Right lobe of liver (tissue), 6 donors: ENCODE data around the gene EVA1A. TPM values are rescaled to one million over a fixed set of nuclear protein-coding genes. Genes with fewer than 3 reads are reported as not detected.
"Not testable (repeated sequence)": the region's sequence is repeated elsewhere in the genome, so short reads cannot be mapped to it uniquely, and the experiment has no call there.

Source experiments
- ATAC-seq, 4 donors: fragments of 200-7000 bp; cut with Tn5 transposase; one replicate each; pipeline ENCODE4 v1.9.1; 2020; ENCODE audit warnings: mild to moderate bottlenecking in 4 of 4, moderate library complexity in 4 of 4
- DNase-seq, 3 donors: peaks; one replicate each; pipeline ENCODE4 v3.0.0-alpha.2; 2020
- H3K27ac ChIP-seq, 3 donors: fragments of 200-600 bp; one replicate each; pipeline ENCODE4 v1.8.0; 2022
- H3K27me3 ChIP-seq, 2 donors: fragments of 200-600 bp; one replicate each; pipeline ENCODE4 v1.8.0; 2022
- H3K36me3 ChIP-seq, 4 donors: fragments of 200-600 bp; sonication (generic) in 1 of 4; one replicate each; pipeline versions ENCODE4 v1.5.1 to v1.8.0; 2017 to 2022; ENCODE audit warnings: control low read depth in 1 of 4
- H3K4me1 ChIP-seq, 4 donors: fragments of 200-600 bp; sonication (generic) in 1 of 4; one replicate each; pipeline versions ENCODE4 v1.5.1 to v1.8.0; 2017 to 2022; ENCODE audit warnings: control low read depth in 1 of 4
- H3K4me3 ChIP-seq, 3 donors: fragments of 200-600 bp; one replicate each; pipeline ENCODE4 v1.8.0; 2022
- H3K9me3 ChIP-seq, 4 donors: fragments of 200-600 bp; sonication (generic) in 1 of 4; one replicate each; pipeline versions ENCODE4 v1.5.1 to v1.8.0; 2017 to 2022; ENCODE audit warnings: control low read depth in 1 of 4
- CTCF ChIP-seq, 4 donors: fragments of 200-600 bp in 3 of 4; fragments of 450-650 bp in 1 of 4; IDR thresholded peaks; one replicate each; pipeline versions ENCODE4 v1.5.1 to v1.8.0; 2016 to 2022; ENCODE audit warnings: antibody characterized with exemption in 4 of 4, mild to moderate bottlenecking in 2 of 4
- POLR2A ChIP-seq: fragments of 450-650 bp; IDR thresholded peaks from one replicate; pipeline ENCODE4 v1.6.1; 2017; ENCODE audit warnings: antibody characterized with exemption, mild to moderate bottlenecking
- WGBS: methylation state at CpG from one replicate; pipeline ENCODE4 v1.1.6; 2018; ENCODE audit warnings: low coverage, low lambda C conversion rate; ENCODE audit not compliant: insufficient coverage; ENCODE audit errors: missing lambda C conversion rate; 5-methylcytosine and 5-hydroxymethylcytosine counted together
- intact Hi-C, 2 donors: fragments of 100-400 bp; cut with DNase I; formaldehyde crosslinking; loops; one replicate each; pipeline versions ENCODE4 v1.11.2 to v1.14.1; 2022
- total RNA-seq, 6 experiments: library from RNA; depleted of rRNA in 2 of 6; stranded (reverse); fragments of >200 nt in 2 of 6; fragmentation: NEBNext Ultra II Directional in 3 of 6; extraction: Animal tissue kit (Norgen Biotek cat#: 25700) in 3 of 6; gene quantifications; one replicate each; pipeline versions ENCODE4 v1.1.0 to v1.2.4, GENCODE V29; 2016 to 2023
- donor health status: DM: no; HTN: yes; CAD: no.
- donor health status: DM: no; HTN: no; CAD: no.
- donor health status: DM: no; HTN: no; CAD: no.
- donor health status: DM: no; HTN: yes; CAD: no.
- donor health status: DM: no; HTN: yes; CAD: no.

Gene EVA1A
- total RNA-seq, 6 experiments from 2014 or later, result 30.6 to 125 (median 74.5) TPM

- no peak for DNase-seq
- no peak overlapping the region for H3K4me3 ChIP-seq
- no peaks in the 10 kb centered on the region for H3K9me3 ChIP-seq
- no peak overlapping the region for H3K27ac ChIP-seq
- ATAC-seq, result no peak
- peaks cover 0 to 33% (median 6%) of the 10 kb centered on the region in 4 donors for H3K4me1 ChIP-seq
- peaks cover 0 to 15% (median 5%) of the 10 kb centered on the region in 4 donors for H3K36me3 ChIP-seq
- H3K27me3 ChIP-seq, result no peaks in the 10 kb centered on the region
- TF ChIP-seq CTCF (IDR thresholded peaks at IDR 0.05) (no peak), POLR2A (no peak)
- intact Hi-C loops, result no loop called here
- WGBS, result 60% methylated on average over 2 of the region's 4 CpGs
Measured at GRCh38 chr2:75491129-75491753, 69.5 kb downstream of the EVA1A start.

GRCh38 chr2:75489721-75490120 is 71.0 kb downstream of the EVA1A start:
- no peak for TF ChIP-seq POLR2A
- TF ChIP-seq CTCF (IDR thresholded peaks at IDR 0.05), result no peak
- Histone ChIP-seq H3K36me3 (peaks cover 0 to 15% (median 5%) of the 10 kb centered on the region in 4 donors), H3K4me3 (no peak overlapping the region), H3K4me1 (peaks cover 0 to 29% (median 6%) of the 10 kb centered on the region in 4 donors), H3K27ac (no peak overlapping the region), H3K9me3 (no peaks in the 10 kb centered on the region), H3K27me3 (no peaks in the 10 kb centered on the region)
- intact Hi-C loops, result no loop called here
- ATAC-seq (no peak), DNase-seq (no peak)
- WGBS, result 77% methylated on average over 2 of the region's 2 CpGs

GRCh38 chr2:75488157-75488556 is 72.6 kb downstream of the EVA1A start:
- no peak for TF ChIP-seq CTCF (IDR thresholded peaks at IDR 0.05)
- no peak for TF ChIP-seq POLR2A
- 82% methylated on average over 1 of the region's 1 CpG for WGBS
- peaks cover 0 to 18% (median 0%) of the 10 kb centered on the region in 4 donors for H3K4me1 ChIP-seq
- DNase-seq (no peak), ATAC-seq (no peak)
- H3K27ac ChIP-seq, result no peak overlapping the region
- intact Hi-C loops, result no loop called here
- no peak overlapping the region for H3K4me3 ChIP-seq
- H3K36me3 ChIP-seq, result peaks cover 0 to 15% (median 5%) of the 10 kb centered on the region in 4 donors
- no peaks in the 10 kb centered on the region for H3K9me3 ChIP-seq
- no peaks in the 10 kb centered on the region for H3K27me3 ChIP-seq

- H3K27ac ChIP-seq, H3K36me3 ChIP-seq, ATAC-seq, intact Hi-C loops, H3K27me3 ChIP-seq, H3K9me3 ChIP-seq, H3K4me3 ChIP-seq, H3K4me1 ChIP-seq, DNase-seq: not testable (repeated sequence)
- WGBS, result 100% methylated on average over 2 of the region's 2 CpGs
Measured at GRCh38 chr2:75486735-75487134, 74.0 kb downstream of the EVA1A start.

GRCh38 chr2:75484840-75485239 is 75.9 kb downstream of the EVA1A start:
- ATAC-seq (no peak), DNase-seq (no peak)
- 100% methylated on average over 1 of the region's 1 CpG for WGBS
- no peaks in the 10 kb centered on the region for H3K27me3 ChIP-seq
- no peak overlapping the region for H3K27ac ChIP-seq
- intact Hi-C loops, result no loop called here
- peaks cover 0 to 10% (median 0%) of the 10 kb centered on the region in 4 donors for H3K4me1 ChIP-seq
- H3K4me3 ChIP-seq, result no peak overlapping the region
- H3K36me3 ChIP-seq, result no peaks in the 10 kb centered on the region
- H3K9me3 ChIP-seq, result no peaks in the 10 kb centered on the region
- TF ChIP-seq CTCF (IDR thresholded peaks at IDR 0.05), result no peak
- no peak for TF ChIP-seq POLR2A
